ENCODE data around the gene SDC3. TPM values are rescaled to one million over a fixed set of nuclear protein-coding genes. Genes with fewer than 3 reads are reported as not detected.

The SDC3 gene
- total and polyA plus RNA-seq, 9 donors, result 21.9 to 65.8 (median 43.7) TPM

DNA sequence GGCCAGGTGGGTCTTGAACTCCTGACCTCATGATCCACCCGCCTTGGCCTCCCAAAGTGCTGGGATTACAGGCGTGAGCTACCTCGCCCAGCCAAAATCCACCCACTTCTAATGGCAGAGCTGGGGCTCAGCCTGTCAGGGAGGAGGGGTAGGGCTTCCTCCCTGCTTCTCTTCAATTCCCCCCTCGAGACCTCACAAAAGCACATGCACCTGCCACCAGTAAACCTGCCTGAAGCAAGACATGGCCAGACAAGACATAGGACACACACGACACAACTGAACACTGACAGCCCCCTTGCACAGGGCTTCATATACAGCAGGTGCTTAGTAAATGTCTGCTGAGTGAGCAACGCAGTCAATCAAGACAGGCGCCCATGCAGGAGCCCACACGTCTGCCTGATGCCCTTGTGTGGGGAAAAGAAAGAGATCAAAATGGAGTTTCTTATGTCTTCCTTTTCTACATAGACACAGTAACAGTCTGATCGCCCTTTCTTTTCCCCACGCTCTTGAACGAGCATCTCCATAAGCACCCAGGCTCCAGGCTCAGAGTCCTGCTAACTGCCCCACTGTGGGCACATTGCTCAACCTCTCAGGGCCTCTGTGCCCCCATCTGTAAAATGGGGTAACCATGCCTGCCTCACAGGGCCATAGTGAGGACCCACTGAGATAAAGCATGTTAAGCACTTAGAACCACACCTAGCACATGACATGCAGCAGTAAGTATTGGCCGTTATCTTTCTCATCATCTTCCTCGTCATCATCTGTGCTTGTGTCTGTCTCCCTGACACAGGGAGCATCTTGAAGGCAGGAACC is 8.8 kb downstream of the SDC3 start:
- no peak overlapping the region for H3K27ac ChIP-seq (ENCODE audit: low read length)
- H3K9me3 ChIP-seq (replicated peaks; ENCODE audit: control insufficient read depth, low read depth, low read length), result no peaks in the 10 kb centered on the region
- no peak overlapping the region for H3K4me3 ChIP-seq (ENCODE audit: low read length)
- H3K4me1 ChIP-seq (ENCODE audit: control insufficient read depth, insufficient read depth, low read length), result peaks cover 23% of the 10 kb centered on the region
- no peaks in the 10 kb centered on the region for H3K27me3 ChIP-seq (ENCODE audit: control insufficient read depth, insufficient read depth, low read length)
- no peak for DNase-seq
- WGBS (ENCODE audit: insufficient coverage), result 62% methylated on average over 3 of the region's 13 CpGs
- H3K36me3 ChIP-seq (ENCODE audit: control insufficient read depth, insufficient read depth, low read length), result peaks cover 8% of the 10 kb centered on the region

- Histone ChIP-seq H3K4me3 (ENCODE audit: low read length) (no peak overlapping the region), H3K36me3 (ENCODE audit: control insufficient read depth, insufficient read depth, low read length) (peaks cover 10% of the 10 kb centered on the region), H3K4me1 (ENCODE audit: control insufficient read depth, insufficient read depth, low read length) (peaks cover 30% of the 10 kb centered on the region), H3K27me3 (ENCODE audit: control insufficient read depth, insufficient read depth, low read length) (no peaks in the 10 kb centered on the region), H3K27ac (ENCODE audit: low read length) (no peak overlapping the region), H3K9me3 (replicated peaks; ENCODE audit: control insufficient read depth, low read depth, low read length) (no peaks in the 10 kb centered on the region)
- 95% methylated on average over 8 of the region's 10 CpGs for WGBS (ENCODE audit: insufficient coverage)
- no peak for DNase-seq
These were observed 10.3 kb downstream of the SDC3 start for GRCh38 chr1:30898031-30898815.

DNA sequence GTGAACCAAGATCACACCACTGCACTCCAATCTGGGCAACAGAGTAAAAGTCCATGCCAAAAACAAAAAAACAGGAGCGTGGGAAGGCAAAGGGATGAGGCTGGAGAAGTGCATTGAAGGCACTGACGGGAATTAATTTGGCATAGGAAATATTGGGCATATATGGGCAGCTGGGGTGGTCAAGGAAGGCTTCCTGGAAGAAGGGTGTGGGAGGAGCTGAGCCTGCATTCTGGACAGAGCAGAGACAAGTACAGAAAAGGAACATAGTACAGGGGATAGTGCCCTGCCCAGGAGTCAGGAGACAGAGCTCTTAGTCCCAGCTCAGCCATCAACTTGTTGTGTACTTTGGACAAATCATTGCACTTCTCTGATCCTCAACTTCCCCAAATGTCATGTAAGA is 11.7 kb downstream of the SDC3 start:
- WGBS (ENCODE audit: insufficient coverage), result 84% methylated on average over 2 of the region's 2 CpGs

DNA sequence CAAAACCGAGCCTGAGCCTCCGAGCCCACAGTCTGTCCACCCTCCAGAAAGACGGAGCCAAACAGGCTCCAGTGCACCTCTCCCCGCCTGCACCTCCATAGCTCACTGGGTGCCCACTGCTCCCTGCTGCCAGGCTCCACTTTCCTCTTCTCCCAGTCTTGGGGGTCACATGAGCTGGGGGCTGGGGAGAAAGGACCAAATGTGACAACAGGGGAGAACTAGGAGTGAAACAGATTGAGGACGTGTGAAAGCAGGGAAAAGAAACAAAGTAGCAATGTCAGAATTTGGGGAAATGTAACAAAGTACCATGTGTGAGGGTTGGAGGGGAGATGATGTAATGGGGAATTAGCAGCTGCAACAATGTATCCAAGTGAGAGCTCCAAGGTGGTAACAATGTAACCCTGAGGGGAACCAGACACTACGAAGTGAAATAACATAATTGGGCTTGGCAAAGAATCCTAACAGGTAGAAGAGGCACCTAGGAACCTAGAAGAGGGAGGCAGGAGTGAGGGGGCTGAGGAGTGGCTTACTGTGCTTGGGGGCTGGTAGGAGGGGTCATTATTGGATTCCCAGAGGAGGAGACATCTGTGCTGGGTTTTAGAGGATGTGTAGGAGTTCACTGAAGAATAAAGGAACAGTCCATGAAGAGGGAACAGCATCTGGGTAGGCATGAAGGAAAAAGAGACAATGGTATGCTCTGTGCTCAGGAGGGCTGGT is 12.5 kb downstream of the SDC3 start:
- H3K27ac ChIP-seq (ENCODE audit: low read length), result no peak overlapping the region

More for the DNA sequence above, 11.7 kb downstream of the SDC3 start:
- no peak overlapping the region for H3K27ac ChIP-seq (ENCODE audit: low read length)
- H3K9me3 ChIP-seq (replicated peaks; ENCODE audit: control insufficient read depth, low read depth, low read length), result no peaks in the 10 kb centered on the region
- DNase-seq, result no peak
- no peaks in the 10 kb centered on the region for H3K27me3 ChIP-seq (ENCODE audit: control insufficient read depth, insufficient read depth, low read length)
- H3K36me3 ChIP-seq (ENCODE audit: control insufficient read depth, insufficient read depth, low read length), result peaks cover 10% of the 10 kb centered on the region
- peaks cover 29% of the 10 kb centered on the region for H3K4me1 ChIP-seq (ENCODE audit: control insufficient read depth, insufficient read depth, low read length)
- H3K4me3 ChIP-seq (ENCODE audit: low read length), result no peak overlapping the region

DNA sequence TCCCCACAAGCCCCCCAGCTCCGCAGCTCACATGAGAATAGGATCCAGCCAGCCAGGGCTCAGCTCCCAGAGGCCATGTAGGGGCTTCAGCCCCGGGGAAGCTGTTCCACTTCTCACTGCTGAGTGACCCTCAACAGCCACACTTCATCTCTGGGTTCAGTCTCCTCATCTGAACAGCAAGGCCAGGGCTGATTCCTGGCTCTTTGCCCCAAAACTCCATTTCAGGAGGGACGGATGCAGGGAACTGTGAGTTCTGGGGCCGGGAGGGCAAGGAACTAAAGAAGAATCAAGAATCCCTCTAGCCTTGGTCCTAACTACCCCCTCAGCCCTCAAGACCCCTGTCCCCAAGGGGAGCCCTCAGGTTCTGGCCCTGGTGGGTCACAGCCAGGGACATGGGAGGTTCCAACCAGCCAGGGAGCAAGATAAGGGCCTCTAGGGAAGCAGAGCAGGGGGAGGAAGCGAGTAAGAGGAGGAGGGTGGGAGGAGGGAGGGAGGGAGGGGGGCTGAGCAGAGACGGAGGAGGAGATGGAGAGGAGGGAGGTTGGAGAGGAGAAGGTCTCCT is 13.1 kb downstream of the SDC3 start:
- no peaks in the 10 kb centered on the region for H3K9me3 ChIP-seq (replicated peaks; ENCODE audit: control insufficient read depth, low read depth, low read length)
- no peak for DNase-seq
- no peaks in the 10 kb centered on the region for H3K27me3 ChIP-seq (ENCODE audit: control insufficient read depth, insufficient read depth, low read length)

More for the DNA sequence above, 12.5 kb downstream of the SDC3 start:
- Histone ChIP-seq H3K4me3 (ENCODE audit: low read length) (no peak overlapping the region), H3K27me3 (ENCODE audit: control insufficient read depth, insufficient read depth, low read length) (no peaks in the 10 kb centered on the region), H3K4me1 (ENCODE audit: control insufficient read depth, insufficient read depth, low read length) (peaks cover 28% of the 10 kb centered on the region), H3K9me3 (replicated peaks; ENCODE audit: control insufficient read depth, low read depth, low read length) (no peaks in the 10 kb centered on the region), H3K36me3 (ENCODE audit: control insufficient read depth, insufficient read depth, low read length) (peaks cover 10% of the 10 kb centered on the region)
- WGBS (ENCODE audit: insufficient coverage), result 33% methylated on average over 2 of the region's 6 CpGs
- no peak for DNase-seq

GRCh38 chr1:30894508-30894973 is 14.0 kb downstream of the SDC3 start:
- Histone ChIP-seq H3K27ac (ENCODE audit: low read length) (no peak overlapping the region), H3K36me3 (ENCODE audit: control insufficient read depth, insufficient read depth, low read length) (peaks cover 10% of the 10 kb centered on the region), H3K4me3 (ENCODE audit: low read length) (no peak overlapping the region), H3K27me3 (ENCODE audit: control insufficient read depth, insufficient read depth, low read length) (no peaks in the 10 kb centered on the region), H3K9me3 (replicated peaks; ENCODE audit: control insufficient read depth, low read depth, low read length) (no peaks in the 10 kb centered on the region), H3K4me1 (ENCODE audit: control insufficient read depth, insufficient read depth, low read length) (peaks cover 31% of the 10 kb centered on the region)
- no peak for DNase-seq
- 74% methylated on average over 5 of the region's 7 CpGs for WGBS (ENCODE audit: insufficient coverage)

More for the DNA sequence above, 13.1 kb downstream of the SDC3 start:
- Histone ChIP-seq H3K4me1 (ENCODE audit: control insufficient read depth, insufficient read depth, low read length) (peaks cover 31% of the 10 kb centered on the region), H3K4me3 (ENCODE audit: low read length) (no peak overlapping the region), H3K36me3 (ENCODE audit: control insufficient read depth, insufficient read depth, low read length) (peaks cover 10% of the 10 kb centered on the region), H3K27ac (ENCODE audit: low read length) (no peak overlapping the region)
- WGBS (ENCODE audit: insufficient coverage), result 67% methylated on average over 2 of the region's 6 CpGs

GRCh38 chr1:30893776-30894507 is 14.6 kb downstream of the SDC3 start:
- H3K9me3 ChIP-seq (replicated peaks; ENCODE audit: control insufficient read depth, low read depth, low read length), result no peaks in the 10 kb centered on the region
- H3K27me3 ChIP-seq (ENCODE audit: control insufficient read depth, insufficient read depth, low read length), result no peaks in the 10 kb centered on the region
- peaks cover 10% of the 10 kb centered on the region for H3K36me3 ChIP-seq (ENCODE audit: control insufficient read depth, insufficient read depth, low read length)
- no peak overlapping the region for H3K4me3 ChIP-seq (ENCODE audit: low read length)
- DNase-seq, result no peak
- no peak overlapping the region for H3K27ac ChIP-seq (ENCODE audit: low read length)
- H3K4me1 ChIP-seq (ENCODE audit: control insufficient read depth, insufficient read depth, low read length), result peaks cover 35% of the 10 kb centered on the region
- 67% methylated on average over 5 of the region's 9 CpGs for WGBS (ENCODE audit: insufficient coverage)

DNA sequence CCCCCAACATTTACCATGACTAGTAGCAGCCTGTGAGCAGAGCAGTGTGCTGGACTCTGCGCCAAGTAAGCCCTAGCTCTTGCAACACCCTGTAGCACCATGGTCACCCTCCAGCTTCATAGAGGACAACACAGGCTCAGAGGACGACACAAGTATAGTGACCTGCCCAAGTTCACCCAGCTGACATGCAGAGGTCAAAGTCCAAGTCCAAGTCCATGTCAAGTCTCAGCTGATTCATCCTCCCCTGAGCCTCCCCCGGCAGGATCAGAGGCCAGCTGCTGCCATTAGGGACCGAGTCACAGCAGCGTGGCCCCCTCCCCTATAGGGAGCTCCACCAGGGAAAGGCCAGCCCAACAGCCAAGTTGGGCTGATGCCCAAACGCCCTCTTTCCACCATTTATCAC is 15.9 kb downstream of the SDC3 start:
- no peaks in the 10 kb centered on the region for H3K9me3 ChIP-seq (replicated peaks; ENCODE audit: control insufficient read depth, low read depth, low read length)
- 64% methylated on average over 5 of the region's 6 CpGs for WGBS (ENCODE audit: insufficient coverage)
- peaks cover 7% of the 10 kb centered on the region for H3K36me3 ChIP-seq (ENCODE audit: control insufficient read depth, insufficient read depth, low read length)
- DNase-seq, result no peak
- H3K4me3 ChIP-seq (ENCODE audit: low read length), result no peak overlapping the region
- no peak overlapping the region for H3K27ac ChIP-seq (ENCODE audit: low read length)
- H3K27me3 ChIP-seq (ENCODE audit: control insufficient read depth, insufficient read depth, low read length), result no peaks in the 10 kb centered on the region
- peaks cover 48% of the 10 kb centered on the region for H3K4me1 ChIP-seq (ENCODE audit: control insufficient read depth, insufficient read depth, low read length)

- H3K4me1 ChIP-seq (ENCODE audit: control insufficient read depth, insufficient read depth, low read length), result peaks cover 63% of the 10 kb centered on the region
These were observed 17.4 kb downstream of the SDC3 start for GRCh38 chr1:30891227-30891552.

More at GRCh38 chr1:30891227-30891552, 17.4 kb downstream of the SDC3 start:
- 87% methylated on average over 3 of the region's 5 CpGs for WGBS (ENCODE audit: insufficient coverage)
- Histone ChIP-seq H3K4me3 (ENCODE audit: low read length) (no peak overlapping the region), H3K27me3 (ENCODE audit: control insufficient read depth, insufficient read depth, low read length) (no peaks in the 10 kb centered on the region), H3K9me3 (replicated peaks; ENCODE audit: control insufficient read depth, low read depth, low read length) (no peaks in the 10 kb centered on the region), H3K36me3 (ENCODE audit: control insufficient read depth, insufficient read depth, low read length) (peaks cover 7% of the 10 kb centered on the region), H3K27ac (ENCODE audit: low read length) (no peak overlapping the region)
- DNase-seq, result no peak

Data from muscle of leg (tissue), 11 donors.